HepG2 (cell line): ENCODE data around the gene GLIS1. TPM values are rescaled to one million over a fixed set of nuclear protein-coding genes. Genes with fewer than 3 reads are reported as not detected.

ENCODE experiments used
- ATAC-seq: fragments of 200-7000 bp; cut with Tn5 transposase; 3 replicates; pipeline ENCODE4 v1.9.1; 2020; ENCODE audit warnings: mild to moderate bottlenecking, moderate library complexity
- BruUV-seq: library from RNA; stranded (reverse); fragments of 400-500 nt; replicated peaks from 2 replicates; lab custom pipeline; 2021; lab: Mats Ljungman, UMichigan
- CTCF ChIA-PET: fragments of 300-600 bp; formaldehyde crosslinking; extraction: SDS; loops from one replicate; lab custom pipeline; 2021; ENCODE audit warnings: low total read pairs, inconsistent platforms, low intra/inter-chr PET ratio; lab: Yijun Ruan, JAX
- POLR2A ChIA-PET: fragments of 350-600 bp; sonication (Branson Sonifier 250); formaldehyde crosslinking; loops from one replicate; lab custom pipeline; 2020; ENCODE audit warnings: antibody characterized with exemption, inconsistent platforms; lab: Yijun Ruan, JAX
- DNase-seq: peaks from one replicate; pipeline ENCODE4 v3.0.0-alpha.2; 2015; ENCODE audit warnings: low spot score
- FAIRE-seq: peaks from 3 replicates; lab custom pipeline; 2011; peaks lifted over from hg19 to GRCh38; lab: Jason Lieb, UNC
- H2AFZ ChIP-seq: one replicate; pipeline ENCODE4 v1.6.1; 2011; ENCODE audit warnings: low read length, inconsistent platforms
- H3K27ac ChIP-seq: fragments of 300-600 bp; 3 replicates; pipeline ENCODE4 v1.8.0; 2011; ENCODE audit warnings: mixed run types, mild to moderate bottlenecking, mixed read lengths, low read length, inconsistent platforms; ENCODE audit not compliant: insufficient read depth; ENCODE audit errors: extremely low read length
- H3K27me3 ChIP-seq, 2 experiments: fragments of 200-600 bp in 1 of 2; 2 replicates in 1 of 2; 3 replicates in 1 of 2; pipeline versions ENCODE4 v1.6.0 to v1.8.0; 2011; ENCODE audit warnings: low read length in 2 of 2, mild to moderate bottlenecking in 2 of 2, moderate library complexity in 2 of 2, inconsistent platforms in 1 of 2; ENCODE audit not compliant: insufficient read depth in 2 of 2, control insufficient read depth in 1 of 2
- H3K36me3 ChIP-seq, 2 experiments: fragments of 200-600 bp in 1 of 2; replicated peaks in 1 of 2; 2 replicates in 1 of 2; 3 replicates in 1 of 2; pipeline versions ENCODE4 v1.5.1 to v1.8.0; 2011; ENCODE audit warnings: low read length in 2 of 2, inconsistent platforms in 1 of 2; ENCODE audit not compliant: insufficient read depth in 2 of 2, control insufficient read depth in 1 of 2
- H3K4me1 ChIP-seq: 2 replicates; pipeline ENCODE4 v1.5.1; 2012; ENCODE audit warnings: low read length, inconsistent platforms; ENCODE audit not compliant: insufficient read depth
- H3K4me2 ChIP-seq: 2 replicates; pipeline ENCODE4 v1.6.0; 2011; ENCODE audit warnings: low read depth, low read length, inconsistent platforms
- H3K4me3 ChIP-seq, 3 experiments: fragments of 200-600 bp in 1 of 3; sonication (generic), shearing (Covaris generic) in 1 of 3; replicated peaks in 1 of 3; 2 replicates each; pipeline ENCODE4 v1.5.1; 2011 to 2016; ENCODE audit warnings: low read length in 3 of 3, inconsistent platforms in 2 of 3, low read depth in 2 of 3, mild to moderate bottlenecking in 2 of 3, control low read depth in 1 of 3, mixed read lengths in 1 of 3; ENCODE audit not compliant: insufficient read depth in 1 of 3
- H3K79me2 ChIP-seq: one replicate; pipeline ENCODE4 v1.6.1; 2011; ENCODE audit warnings: low read length, inconsistent platforms; ENCODE audit not compliant: insufficient read depth
- H3K9ac ChIP-seq: 2 replicates; pipeline ENCODE4 v1.6.0; 2011; ENCODE audit warnings: mild to moderate bottlenecking, low read depth, low read length, inconsistent platforms; ENCODE audit not compliant: insufficient read depth
- H3K9me3 ChIP-seq: 2 replicates; pipeline ENCODE4 v1.5.1; 2012; ENCODE audit warnings: mild to moderate bottlenecking, low read length
- H4K20me1 ChIP-seq: 2 replicates; pipeline ENCODE4 v1.6.0; 2011; ENCODE audit warnings: inconsistent platforms, mild to moderate bottlenecking, low read length, moderate library complexity; ENCODE audit not compliant: insufficient read depth
- AKAP8 ChIP-seq: sonication (generic); formaldehyde crosslinking; IDR thresholded peaks from 2 replicates; pipeline ENCODE4 v1.5.1; 2020; ENCODE audit warnings: mild to moderate bottlenecking, missing genetic modification reagents
- CBFB ChIP-seq: sonication (generic); formaldehyde crosslinking; IDR thresholded peaks from 2 replicates; pipeline ENCODE4 v1.4.0; 2020; ENCODE audit warnings: missing genetic modification reagents
- FOXA3 ChIP-seq: IDR thresholded peaks from 2 replicates; pipeline ENCODE4 v1.6.1; 2016; ENCODE audit warnings: missing genetic modification reagents, missing compliant biosample characterization
- FOXJ3 ChIP-seq: sonication (generic); formaldehyde crosslinking; IDR thresholded peaks from 2 replicates; pipeline ENCODE4 v1.4.0; 2020; ENCODE audit warnings: missing genetic modification reagents, mild to moderate bottlenecking, borderline replicate concordance
- HOXA5 ChIP-seq: sonication (generic); formaldehyde crosslinking; IDR thresholded peaks from 2 replicates; pipeline ENCODE4 v1.4.0; 2020; ENCODE audit warnings: missing genetic modification reagents
- IRF2 ChIP-seq: IDR thresholded peaks from 2 replicates; pipeline ENCODE4 v1.6.1; 2018; ENCODE audit warnings: missing genetic modification reagents, missing compliant biosample characterization
- NFKBIZ ChIP-seq: IDR thresholded peaks from 2 replicates; pipeline ENCODE4 v1.6.1; 2018; ENCODE audit warnings: missing genetic modification reagents, missing compliant biosample characterization
- SMAD9 ChIP-seq: sonication (generic); formaldehyde crosslinking; IDR thresholded peaks from 2 replicates; pipeline ENCODE4 v1.5.1; 2020; ENCODE audit warnings: mild to moderate bottlenecking, missing genetic modification reagents
- ZFYVE20 ChIP-seq: sonication (generic); formaldehyde crosslinking; IDR thresholded peaks from 2 replicates; pipeline ENCODE4 v1.8.0; 2023; ENCODE audit warnings: low read depth, mild to moderate bottlenecking, moderate library complexity, missing genetic modification reagents, borderline replicate concordance
- ZNF558 ChIP-seq: sonication (generic); formaldehyde crosslinking; IDR thresholded peaks from 2 replicates; pipeline ENCODE4 v1.9.0; 2022; ENCODE audit warnings: mild to moderate bottlenecking, missing genetic modification reagents, borderline replicate concordance
- WGBS: methylation state at CpG from one replicate; pipeline ENCODE4 v1.1.6; 2017; ENCODE audit warnings: low lambda C conversion rate; 5-methylcytosine and 5-hydroxymethylcytosine counted together
- in situ Hi-C: cut with HindIII; loops from 2 replicates; pipeline ENCODE4 v1.10.0; 2017; ENCODE audit warnings: low pct_unique_long_range_greater_than_20kb; ENCODE audit not compliant: extremely low pct_ligation_motif_present
- intact Hi-C: fragments of 100-400 bp; cut with micrococcal nuclease; formaldehyde crosslinking; loops from one replicate; pipeline ENCODE4 v1.10.0; 2022; ENCODE audit not compliant: unreplicated experiment
- polyA plus RNA-seq, 8 experiments: library from polyadenylated mRNA; depleted of rRNA in 3 of 8; stranded (reverse) in 7 of 8; unstranded in 1 of 8; fragments of >200 nt; fragmentation: Illumina TruSeq in 4 of 8; extraction: Trizol in 4 of 8; gene quantifications; 2 replicates each; pipeline versions ENCODE4 v1.2.1 to v1.2.3, GENCODE V29; 2011 to 2016; ENCODE audit warnings: low read depth in 4 of 8, missing spikeins in 1 of 8, mixed read lengths in 1 of 8; ENCODE audit not compliant: insufficient read depth in 1 of 8
- total RNA-seq, 5 experiments: library from RNA; depleted of rRNA; stranded (reverse); fragments of >200 nt; fragmentation: Illumina TruSeq; extraction: Trizol; gene quantifications; 2 replicates each; pipeline ENCODE4 v1.2.3, GENCODE V29; 2016; ENCODE audit warnings: low read depth in 1 of 5
- TF ChIP-seq, protein P1 (sequence below): sonication (generic); formaldehyde crosslinking; IDR thresholded peaks from 2 replicates; pipeline ENCODE4 v1.4.0; 2020; ENCODE audit warnings: missing genetic modification reagents
- TF ChIP-seq, protein P2 (sequence below): sonication (generic); formaldehyde crosslinking; IDR thresholded peaks from 2 replicates; pipeline ENCODE4 v1.4.0; 2020; ENCODE audit warnings: missing genetic modification reagents
- TF ChIP-seq, protein P3 (sequence below): sonication (generic); formaldehyde crosslinking; IDR thresholded peaks from 2 replicates; pipeline ENCODE4 v1.5.0; 2020; ENCODE audit warnings: missing genetic modification reagents

GLIS1 gene
- total and polyA plus RNA-seq, 2 of the 13 experiments (the other 11 are each of a cell fraction or from before 2014, with no cell fraction given) = 0.03 TPM; not detected in 1

DNA sequence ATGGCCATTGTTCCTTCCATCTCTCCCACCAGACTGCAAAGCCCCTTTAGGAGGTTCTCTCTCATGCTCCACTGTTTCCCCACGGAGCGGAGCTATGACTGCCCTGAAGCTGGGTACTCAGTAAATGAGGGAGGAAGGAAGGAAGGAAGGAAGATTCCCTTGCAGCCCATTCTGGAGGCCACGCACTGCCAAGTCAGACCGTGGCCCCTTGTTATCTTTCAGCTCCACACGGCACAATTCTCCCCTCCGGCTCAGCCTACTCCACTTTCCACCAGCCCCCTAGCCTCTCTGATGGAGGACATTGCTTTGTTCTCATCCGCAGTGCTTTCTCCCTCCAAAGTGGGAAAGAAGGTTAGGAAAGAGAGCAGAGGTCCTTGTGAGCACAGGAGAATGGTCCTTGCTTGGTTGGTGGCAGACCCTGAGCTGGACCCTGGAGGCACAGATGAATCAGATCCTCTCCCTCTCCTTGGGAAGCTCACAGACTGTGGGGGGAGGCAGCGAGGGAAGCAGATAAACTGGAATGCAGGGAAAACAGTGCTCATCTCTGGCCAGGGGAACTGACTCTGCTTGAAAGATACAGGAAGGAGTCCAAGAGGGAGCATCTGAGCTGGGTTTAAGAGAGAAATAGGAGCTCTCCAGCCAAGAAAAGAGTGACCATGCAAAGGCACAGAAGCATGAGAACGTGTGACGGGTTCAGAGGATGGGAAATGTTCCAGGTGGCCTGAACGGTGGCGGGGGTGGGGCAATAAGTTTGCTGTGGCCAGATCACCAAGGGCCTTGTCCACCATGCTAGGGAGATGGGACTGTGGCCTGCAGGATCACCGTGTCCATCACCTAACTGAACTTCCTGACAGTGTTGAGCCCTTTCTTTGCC lies 52.6 kb downstream of the GLIS1 start:
- DNase-seq (no peak), ATAC-seq (no peak), FAIRE-seq (no peak)
- Histone ChIP-seq H3K4me1 (peaks cover 15% of the 10 kb centered on the region), H4K20me1 (peaks cover 3% of the 10 kb centered on the region; the same call in 1 of the 2 replicates), H3K27me3 (peaks cover 27 to 82% of the 10 kb centered on the region in 2 experiments), H3K36me3 (no peaks in the 10 kb centered on the region), H3K79me2 (no peaks in the 10 kb centered on the region), H2AFZ (no peak overlapping the region), H3K27ac (no peak overlapping the region), H3K9me3 (no peaks in the 10 kb centered on the region), H3K9ac (no peak overlapping the region), H3K4me2 (no peak overlapping the region), H3K4me3 (no peak overlapping the region)
- CTCF ChIA-PET = no interaction called here
- in situ Hi-C loops (loop anchor here (5.0 kb wide), 1 partner anchor 199 kb away; no protein-coding TSS in a partner anchor), intact Hi-C loops (no loop called here)
- POLR2A ChIA-PET = no interaction called here
- 35% methylated on average over 13 of the region's 13 CpGs for WGBS
- BruUV-seq = no TSS peak
- TF ChIP-seq CBFB (CRISPR knock-in tag) (no peak), AKAP8 (CRISPR knock-in tag) (no peak), NFKBIZ (CRISPR knock-in tag) (no peak), ZNF558 (no peak), SMAD9 (CRISPR knock-in tag) (no peak), IRF2 (CRISPR knock-in tag) (no peak), FOXA3 (CRISPR knock-in tag) (no peak), FOXJ3 (CRISPR knock-in tag) (no peak), ZFYVE20 (CRISPR knock-in tag) (no peak), HOXA5 (CRISPR knock-in tag) (no peak)
- TF ChIP-seq, protein P1, sequence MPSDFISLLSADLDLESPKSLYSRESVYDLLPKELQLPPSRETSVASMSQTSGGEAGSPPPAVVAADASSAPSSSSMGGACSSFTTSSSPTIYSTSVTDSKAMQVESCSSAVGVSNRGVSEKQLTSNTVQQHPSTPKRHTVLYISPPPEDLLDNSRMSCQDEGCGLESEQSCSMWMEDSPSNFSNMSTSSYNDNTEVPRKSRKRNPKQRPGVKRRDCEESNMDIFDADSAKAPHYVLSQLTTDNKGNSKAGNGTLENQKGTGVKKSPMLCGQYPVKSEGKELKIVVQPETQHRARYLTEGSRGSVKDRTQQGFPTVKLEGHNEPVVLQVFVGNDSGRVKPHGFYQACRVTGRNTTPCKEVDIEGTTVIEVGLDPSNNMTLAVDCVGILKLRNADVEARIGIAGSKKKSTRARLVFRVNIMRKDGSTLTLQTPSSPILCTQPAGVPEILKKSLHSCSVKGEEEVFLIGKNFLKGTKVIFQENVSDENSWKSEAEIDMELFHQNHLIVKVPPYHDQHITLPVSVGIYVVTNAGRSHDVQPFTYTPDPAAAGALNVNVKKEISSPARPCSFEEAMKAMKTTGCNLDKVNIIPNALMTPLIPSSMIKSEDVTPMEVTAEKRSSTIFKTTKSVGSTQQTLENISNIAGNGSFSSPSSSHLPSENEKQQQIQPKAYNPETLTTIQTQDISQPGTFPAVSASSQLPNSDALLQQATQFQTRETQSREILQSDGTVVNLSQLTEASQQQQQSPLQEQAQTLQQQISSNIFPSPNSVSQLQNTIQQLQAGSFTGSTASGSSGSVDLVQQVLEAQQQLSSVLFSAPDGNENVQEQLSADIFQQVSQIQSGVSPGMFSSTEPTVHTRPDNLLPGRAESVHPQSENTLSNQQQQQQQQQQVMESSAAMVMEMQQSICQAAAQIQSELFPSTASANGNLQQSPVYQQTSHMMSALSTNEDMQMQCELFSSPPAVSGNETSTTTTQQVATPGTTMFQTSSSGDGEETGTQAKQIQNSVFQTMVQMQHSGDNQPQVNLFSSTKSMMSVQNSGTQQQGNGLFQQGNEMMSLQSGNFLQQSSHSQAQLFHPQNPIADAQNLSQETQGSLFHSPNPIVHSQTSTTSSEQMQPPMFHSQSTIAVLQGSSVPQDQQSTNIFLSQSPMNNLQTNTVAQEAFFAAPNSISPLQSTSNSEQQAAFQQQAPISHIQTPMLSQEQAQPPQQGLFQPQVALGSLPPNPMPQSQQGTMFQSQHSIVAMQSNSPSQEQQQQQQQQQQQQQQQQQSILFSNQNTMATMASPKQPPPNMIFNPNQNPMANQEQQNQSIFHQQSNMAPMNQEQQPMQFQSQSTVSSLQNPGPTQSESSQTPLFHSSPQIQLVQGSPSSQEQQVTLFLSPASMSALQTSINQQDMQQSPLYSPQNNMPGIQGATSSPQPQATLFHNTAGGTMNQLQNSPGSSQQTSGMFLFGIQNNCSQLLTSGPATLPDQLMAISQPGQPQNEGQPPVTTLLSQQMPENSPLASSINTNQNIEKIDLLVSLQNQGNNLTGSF = no peak
- TF ChIP-seq, protein P2, sequence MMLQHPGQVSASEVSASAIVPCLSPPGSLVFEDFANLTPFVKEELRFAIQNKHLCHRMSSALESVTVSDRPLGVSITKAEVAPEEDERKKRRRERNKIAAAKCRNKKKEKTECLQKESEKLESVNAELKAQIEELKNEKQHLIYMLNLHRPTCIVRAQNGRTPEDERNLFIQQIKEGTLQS (CRISPR knock-in tag) = no peak
- TF ChIP-seq, protein P3, sequence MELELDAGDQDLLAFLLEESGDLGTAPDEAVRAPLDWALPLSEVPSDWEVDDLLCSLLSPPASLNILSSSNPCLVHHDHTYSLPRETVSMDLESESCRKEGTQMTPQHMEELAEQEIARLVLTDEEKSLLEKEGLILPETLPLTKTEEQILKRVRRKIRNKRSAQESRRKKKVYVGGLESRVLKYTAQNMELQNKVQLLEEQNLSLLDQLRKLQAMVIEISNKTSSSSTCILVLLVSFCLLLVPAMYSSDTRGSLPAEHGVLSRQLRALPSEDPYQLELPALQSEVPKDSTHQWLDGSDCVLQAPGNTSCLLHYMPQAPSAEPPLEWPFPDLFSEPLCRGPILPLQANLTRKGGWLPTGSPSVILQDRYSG (CRISPR knock-in tag) = no peak
